HCT116 (cell line): ENCODE data around the gene DZIP3.

Source experiments
- CTCF ChIP-seq, 3 experiments: fragments of 200-600 bp in 1 of 3; sonication (generic) in 1 of 3; IDR thresholded peaks in 2 of 3; conservative IDR thresholded peaks in 1 of 3; 2 replicates each; pipeline ENCODE4 v1.5.1; 2012 to 2017; ENCODE audit warnings: low read depth in 2 of 3, low read length in 2 of 3, antibody characterized with exemption in 1 of 3, borderline replicate concordance in 1 of 3, control low read depth in 1 of 3, mild to moderate bottlenecking in 1 of 3, mixed read lengths in 1 of 3, mixed run types in 1 of 3, moderate library complexity in 1 of 3; ENCODE audit not compliant: insufficient read depth in 1 of 3
- EZH2 ChIP-seq: fragments of 200-600 bp; sonication (generic); IDR thresholded peaks from 2 replicates; pipeline ENCODE4 v1.6.1; 2017; ENCODE audit warnings: antibody characterized with exemption, mixed run types
- EZH2phosphoT487 ChIP-seq: fragments of 200-600 bp; IDR thresholded peaks from 2 replicates; pipeline ENCODE4 v1.6.1; 2018; ENCODE audit warnings: antibody characterized with exemption, borderline replicate concordance
- JUND ChIP-seq: IDR thresholded peaks from 2 replicates; pipeline ENCODE4 v1.6.1; 2012
- MAX ChIP-seq: IDR thresholded peaks from 2 replicates; pipeline ENCODE4 v1.6.1; 2012
- POLR2A ChIP-seq: IDR thresholded peaks from 2 replicates; pipeline ENCODE4 v1.7.0; 2011; ENCODE audit warnings: borderline replicate concordance; ENCODE audit not compliant: insufficient read depth, insufficient read length; ENCODE audit errors: extremely low read depth
- POLR2AphosphoS5 ChIP-seq: IDR thresholded peaks from 2 replicates; pipeline ENCODE4 v1.6.1; 2011; ENCODE audit warnings: mild to moderate bottlenecking, low read depth, low read length, moderate library complexity
- SIN3A ChIP-seq: IDR thresholded peaks from 2 replicates; pipeline ENCODE4 v1.6.1; 2012; ENCODE audit warnings: low read depth
- SP1 ChIP-seq: IDR thresholded peaks from 2 replicates; pipeline ENCODE4 v1.6.1; 2012; ENCODE audit warnings: low read depth
- TCF7L2 ChIP-seq: IDR thresholded peaks from 2 replicates; pipeline ENCODE4 v1.7.0; 2011; ENCODE audit warnings: borderline replicate concordance, inconsistent platforms; ENCODE audit not compliant: insufficient read depth, insufficient read length; ENCODE audit errors: extremely low read depth
- YY1 ChIP-seq: IDR thresholded peaks from 2 replicates; pipeline ENCODE4 v1.6.1; 2011; ENCODE audit warnings: low read length, low read depth, moderate library complexity, mild to moderate bottlenecking; ENCODE audit not compliant: insufficient replicate concordance; ENCODE audit errors: extremely low read depth
- ZBTB33 ChIP-seq: IDR thresholded peaks from 2 replicates; pipeline ENCODE4 v1.6.1; 2011; ENCODE audit warnings: mild to moderate bottlenecking, low read length, moderate library complexity; ENCODE audit not compliant: insufficient replicate concordance; ENCODE audit errors: extremely low read depth
- ZNF274 ChIP-seq: fragments of 200-500 bp; sonication (Bioruptor generic); IDR thresholded peaks from 2 replicates; pipeline ENCODE4 v1.6.1; 2014; ENCODE audit warnings: mild to moderate bottlenecking, low read depth, low read length, inconsistent platforms

- no peak for TF ChIP-seq POLR2AphosphoS5
- TF ChIP-seq CTCF (IDR thresholded peaks at IDR 0.05 in 2 of 3, conservative IDR thresholded peaks at IDR 0.05 in 1 of 3; ENCODE audit: borderline replicate concordance in 1 of 3, insufficient read depth in 1 of 3, low read depth in 2 of 3, low read length in 2 of 3) = no peak
- TF ChIP-seq SP1 = no peak
- no peak for TF ChIP-seq ZNF274
- TF ChIP-seq POLR2A = no peak
- no peak for TF ChIP-seq SIN3A
- no peak for TF ChIP-seq EZH2phosphoT487
- no peak for TF ChIP-seq MAX
- TF ChIP-seq ZBTB33 = no peak
- TF ChIP-seq TCF7L2 = no peak
- no peak for TF ChIP-seq EZH2
- TF ChIP-seq YY1 = no peak
- no peak for TF ChIP-seq JUND
Measured at GRCh38 chr3:108602249-108602934, 12.9 kb downstream of the DZIP3 start.
